ENCODE measurements around the gene LMOD2. TPM values are rescaled to one million over a fixed set of nuclear protein-coding genes. Genes with fewer than 3 reads are reported as not detected.

Gene LMOD2
- total RNA-seq, 1 donor from 2014 or later = not detected

DNA sequence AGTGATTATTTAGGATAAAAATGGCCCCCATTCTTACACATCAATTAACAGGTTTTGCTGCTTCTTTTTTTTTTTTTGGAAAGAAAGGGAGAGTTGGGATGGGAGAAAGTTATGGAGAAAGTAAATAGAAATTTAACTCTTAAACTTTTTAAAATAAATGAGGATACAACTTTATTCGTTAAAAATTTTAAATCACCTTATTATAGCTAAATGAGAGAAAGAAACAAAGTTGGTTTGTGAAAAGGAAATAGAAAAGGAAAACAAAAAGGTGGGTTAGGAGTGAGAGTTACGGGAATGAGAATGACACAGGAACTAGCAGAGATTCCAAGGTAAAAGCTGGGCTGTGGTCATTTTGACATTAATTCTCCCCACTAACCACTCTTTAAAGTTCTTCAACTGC lies 34.9 kb downstream of the LMOD2 start:
- H3K4me1 Mint-ChIP-seq (ENCODE audit: unreplicated experiment) = no peaks in the 10 kb centered on the region

GRCh38 chr7:123692471-123692877 lies 36.8 kb downstream of the LMOD2 start:
- H3K27me3 Mint-ChIP-seq (ENCODE audit: unreplicated experiment) = no peaks in the 10 kb centered on the region
- DNase-seq (ENCODE audit: extremely low spot score, unreplicated experiment) = no peak
- H3K4me1 Mint-ChIP-seq (ENCODE audit: unreplicated experiment) = no peaks in the 10 kb centered on the region
- no peak overlapping the region for H3K4me3 Mint-ChIP-seq (ENCODE audit: unreplicated experiment)
- H3K36me3 Mint-ChIP-seq (ENCODE audit: unreplicated experiment) = peaks cover 37% of the 10 kb centered on the region
- no peak overlapping the region for H3K27ac Mint-ChIP-seq (ENCODE audit: unreplicated experiment)
- TF ChIP-seq, protein P1, sequence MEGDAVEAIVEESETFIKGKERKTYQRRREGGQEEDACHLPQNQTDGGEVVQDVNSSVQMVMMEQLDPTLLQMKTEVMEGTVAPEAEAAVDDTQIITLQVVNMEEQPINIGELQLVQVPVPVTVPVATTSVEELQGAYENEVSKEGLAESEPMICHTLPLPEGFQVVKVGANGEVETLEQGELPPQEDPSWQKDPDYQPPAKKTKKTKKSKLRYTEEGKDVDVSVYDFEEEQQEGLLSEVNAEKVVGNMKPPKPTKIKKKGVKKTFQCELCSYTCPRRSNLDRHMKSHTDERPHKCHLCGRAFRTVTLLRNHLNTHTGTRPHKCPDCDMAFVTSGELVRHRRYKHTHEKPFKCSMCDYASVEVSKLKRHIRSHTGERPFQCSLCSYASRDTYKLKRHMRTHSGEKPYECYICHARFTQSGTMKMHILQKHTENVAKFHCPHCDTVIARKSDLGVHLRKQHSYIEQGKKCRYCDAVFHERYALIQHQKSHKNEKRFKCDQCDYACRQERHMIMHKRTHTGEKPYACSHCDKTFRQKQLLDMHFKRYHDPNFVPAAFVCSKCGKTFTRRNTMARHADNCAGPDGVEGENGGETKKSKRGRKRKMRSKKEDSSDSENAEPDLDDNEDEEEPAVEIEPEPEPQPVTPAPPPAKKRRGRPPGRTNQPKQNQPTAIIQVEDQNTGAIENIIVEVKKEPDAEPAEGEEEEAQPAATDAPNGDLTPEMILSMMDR (IDR thresholded peaks at IDR 0.05) = no peak
- H3K9me3 Mint-ChIP-seq (ENCODE audit: unreplicated experiment) = no peaks in the 10 kb centered on the region

More for the DNA sequence above, 34.9 kb downstream of the LMOD2 start:
- TF ChIP-seq, protein P1 (IDR thresholded peaks at IDR 0.05) = no peak
- no peaks in the 10 kb centered on the region for H3K9me3 Mint-ChIP-seq (ENCODE audit: unreplicated experiment)
- H3K36me3 Mint-ChIP-seq (ENCODE audit: unreplicated experiment) = peaks cover 38% of the 10 kb centered on the region
- H3K4me3 Mint-ChIP-seq (ENCODE audit: unreplicated experiment) = no peak overlapping the region
- H3K27ac Mint-ChIP-seq (ENCODE audit: unreplicated experiment) = no peak overlapping the region
- no peak for DNase-seq (ENCODE audit: extremely low spot score, unreplicated experiment)
- no peaks in the 10 kb centered on the region for H3K27me3 Mint-ChIP-seq (ENCODE audit: unreplicated experiment)

GRCh38 chr7:123695944-123696677 lies 40.4 kb downstream of the LMOD2 start:
- Mint-ChIP-seq H3K4me3 (ENCODE audit: unreplicated experiment) (no peak overlapping the region), H3K36me3 (ENCODE audit: unreplicated experiment) (peaks cover 42% of the 10 kb centered on the region), H3K4me1 (ENCODE audit: unreplicated experiment) (no peaks in the 10 kb centered on the region), H3K27me3 (ENCODE audit: unreplicated experiment) (no peaks in the 10 kb centered on the region), H3K27ac (ENCODE audit: unreplicated experiment) (no peak overlapping the region), H3K9me3 (ENCODE audit: unreplicated experiment) (no peaks in the 10 kb centered on the region)
- DNase-seq (ENCODE audit: extremely low spot score, unreplicated experiment) = no peak
- TF ChIP-seq, protein P1 (IDR thresholded peaks at IDR 0.05) = no peak

DNA sequence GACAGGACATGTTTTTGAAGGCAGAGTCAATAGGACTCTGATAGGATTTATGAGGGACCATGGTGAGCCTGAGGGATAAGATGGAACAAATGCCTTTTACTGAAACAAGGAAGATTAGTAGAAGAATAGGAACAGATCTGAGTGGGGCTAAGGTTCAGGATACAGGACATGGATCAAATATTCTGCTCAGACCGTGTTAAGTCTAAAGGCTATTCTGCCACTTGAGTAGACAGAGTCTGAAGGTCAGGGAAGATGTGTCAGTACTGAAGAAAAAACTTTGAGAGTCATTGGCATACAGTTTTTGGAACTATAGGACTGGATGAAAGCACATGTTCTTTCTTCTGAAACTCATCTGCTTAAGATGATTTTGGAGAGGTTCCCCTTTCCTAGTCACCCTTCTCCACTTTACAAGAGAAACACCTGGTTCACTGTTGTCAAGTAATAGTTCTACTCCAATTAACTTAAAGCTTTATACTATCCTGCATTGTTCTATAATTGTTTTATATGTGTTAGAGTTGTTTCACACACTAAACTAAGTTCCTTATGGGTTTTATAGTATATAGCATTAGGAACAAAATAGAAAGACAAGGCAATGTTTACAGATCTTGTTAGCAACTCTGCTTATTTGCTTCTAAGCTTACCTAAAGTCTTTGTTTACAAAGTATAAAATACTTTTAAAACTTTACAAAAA lies 49.7 kb downstream of the LMOD2 start:
- TF ChIP-seq, protein P1 (IDR thresholded peaks at IDR 0.05) = no peak
- Mint-ChIP-seq H3K27me3 (ENCODE audit: unreplicated experiment) (no peaks in the 10 kb centered on the region), H3K9me3 (ENCODE audit: unreplicated experiment) (no peaks in the 10 kb centered on the region), H3K4me1 (ENCODE audit: unreplicated experiment) (peaks cover 2% of the 10 kb centered on the region), H3K4me3 (ENCODE audit: unreplicated experiment) (no peak overlapping the region), H3K36me3 (ENCODE audit: unreplicated experiment) (peaks cover 32% of the 10 kb centered on the region), H3K27ac (ENCODE audit: unreplicated experiment) (no peak overlapping the region)
- DNase-seq (ENCODE audit: extremely low spot score, unreplicated experiment) = no peak

DNA sequence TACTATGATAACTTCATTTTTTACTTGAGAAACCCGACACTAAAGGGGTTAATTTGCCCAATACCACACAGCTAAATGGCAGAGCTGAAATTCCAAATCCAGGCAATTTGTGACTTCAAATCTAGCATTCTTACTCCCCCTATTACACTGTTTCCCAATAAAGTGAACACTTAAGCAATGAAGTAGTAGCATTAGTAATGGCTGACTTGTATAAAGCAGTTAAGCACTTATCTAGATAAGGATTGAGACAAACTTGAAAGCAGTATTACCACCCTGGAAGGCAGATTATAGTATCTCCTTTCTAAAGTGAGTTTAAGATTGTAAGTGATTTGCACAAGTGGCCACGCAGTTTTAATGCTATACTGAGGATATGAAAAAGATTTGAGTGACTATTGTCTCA lies 53.9 kb downstream of the LMOD2 start:
- TF ChIP-seq, protein P1 (IDR thresholded peaks at IDR 0.05) = no peak
- Mint-ChIP-seq H3K27ac (ENCODE audit: unreplicated experiment) (no peak overlapping the region), H3K27me3 (ENCODE audit: unreplicated experiment) (no peaks in the 10 kb centered on the region), H3K9me3 (ENCODE audit: unreplicated experiment) (no peaks in the 10 kb centered on the region), H3K4me3 (ENCODE audit: unreplicated experiment) (no peak overlapping the region), H3K36me3 (ENCODE audit: unreplicated experiment) (peaks cover 20% of the 10 kb centered on the region), H3K4me1 (ENCODE audit: unreplicated experiment) (peaks cover 40% of the 10 kb centered on the region)
- DNase-seq (ENCODE audit: extremely low spot score, unreplicated experiment) = no peak

Data from osteocyte (in vitro differentiated cells).